Transverse colon (tissue), 4 donors: ENCODE measurements around the gene SLC2A9.

Experiments
- CTCF ChIP-seq, 5 experiments: fragments of 200-600 bp in 3 of 5; fragments of 450-650 bp in 2 of 5; sonication (generic) in 3 of 5; IDR thresholded peaks; 1 replicate in 2 of 5; 2 replicates in 3 of 5; pipeline ENCODE4 v1.5.1; 2016 to 2017; ENCODE audit warnings: antibody characterized with exemption in 5 of 5, inconsistent platforms in 3 of 5, mild to moderate bottlenecking in 2 of 5, moderate library complexity in 1 of 5
- EP300 ChIP-seq: sonication (generic); formaldehyde crosslinking; IDR thresholded peaks from one replicate; pipeline ENCODE4 v1.6.1; 2017; ENCODE audit warnings: antibody characterized with exemption, low read depth
- POLR2A ChIP-seq: fragments of 450-650 bp; IDR thresholded peaks from one replicate; pipeline ENCODE4 v1.6.1; 2016; ENCODE audit warnings: antibody characterized with exemption, mild to moderate bottlenecking, moderate library complexity
- POLR2AphosphoS5 ChIP-seq, 3 donors: sonication (generic); formaldehyde crosslinking; IDR thresholded peaks; one replicate each; pipeline ENCODE4 v1.6.1; 2016; ENCODE audit warnings: antibody characterized with exemption in 3 of 3

GRCh38 chr4:9904976-9905587 lies 116.2 kb downstream of the SLC2A9 start:
- no peak for TF ChIP-seq CTCF (IDR thresholded peaks at IDR 0.05)
- no peak for TF ChIP-seq POLR2A
- no peak for TF ChIP-seq POLR2AphosphoS5 (IDR thresholded peaks at IDR 0.05)
- TF ChIP-seq EP300: no peak
